DND-41 (cell line): ENCODE results near the gene SPECC1.

Experiments used
- CTCF ChIP-seq: IDR thresholded peaks from 2 replicates; pipeline ENCODE4 v1.5.1; 2012; ENCODE audit warnings: borderline replicate concordance, low read length, moderate library complexity, mild to moderate bottlenecking; ENCODE audit not compliant: poor library complexity, severe bottlenecking; ENCODE audit errors: extremely low read depth
- EZH2 ChIP-seq: IDR thresholded peaks from 3 replicates; pipeline ENCODE4 v1.6.1; 2012; ENCODE audit warnings: borderline replicate concordance, low read depth, mild to moderate bottlenecking, moderate library complexity, low read length, inconsistent platforms; ENCODE audit not compliant: severe bottlenecking

GRCh38 chr17:19973156-19973555 is 36.0 kb upstream of the SPECC1 start:
- no peak for TF ChIP-seq EZH2
- TF ChIP-seq CTCF = no peak
